ENCODE measurements around the gene GTF2IRD1. TPM values are rescaled to one million over a fixed set of nuclear protein-coding genes. Genes with fewer than 3 reads are reported as not detected.
A peak's percentile ranks its signal among the peaks of the same experiment; 100 is the strongest.

Gene GTF2IRD1
- total and polyA plus RNA-seq, 2 of the 4 experiments (the other 2 are of a cell fraction): 4.1 to 21.9 TPM

GRCh38 chr7:74473116-74473515 lies 19.4 kb downstream of the GTF2IRD1 start:
- in situ Hi-C loops (cut with MboI; ENCODE audit: low sequenced_read_pairs): no loop called here

More at GRCh38 chr7:74473116-74473515, 19.4 kb downstream of the GTF2IRD1 start:
- intact Hi-C loops (cut with micrococcal nuclease) (no loop called here), dilution Hi-C loops (cut with HindIII; ENCODE audit: low sequenced_read_pairs, unreplicated experiment) (no loop called here)
- H3K4me3 ChIP-seq (ENCODE audit: insufficient read depth, low read depth, low read length): no peak overlapping the region
- H3K9me1 ChIP-seq (ENCODE audit: insufficient read depth, low read length): peaks cover 23% of the 10 kb centered on the region
- no peak for ATAC-seq (ENCODE audit: low read depth)
- H4K91ac ChIP-seq (ENCODE audit: insufficient read depth, low read depth, low read length): no peak overlapping the region
- no peak overlapping the region for H2BK20ac ChIP-seq (ENCODE audit: low read depth, low read length)
- CTCF ChIA-PET: interaction anchor here (0.7 kb wide), 1 partner anchor 24 kb away, joined by 3 read pairs; no protein-coding TSS in a partner anchor
- H4K8ac ChIP-seq (ENCODE audit: low read depth in 2 of 2, low read length in 2 of 2): no peak overlapping the region
- no peak overlapping the region for H2BK120ac ChIP-seq (ENCODE audit: low read depth, low read length)
- H4K20me1 ChIP-seq (ENCODE audit: insufficient read depth, low read length): peaks cover 61% of the 10 kb centered on the region
- BruUV-seq (replicated peaks): no TSS peak
- no peak overlapping the region for H2BK5ac ChIP-seq (ENCODE audit: low read depth, low read length, poor library complexity, severe bottlenecking)
- H3K27me3 ChIP-seq (ENCODE audit: control insufficient read depth, insufficient read depth, low read length): no peaks in the 10 kb centered on the region
- no peak overlapping the region for H3K4me2 ChIP-seq (ENCODE audit: low read depth, low read length)
- no peak for DNase-seq
- peaks cover 11 to 80% of the 10 kb centered on the region in 2 experiments for H3K79me1 ChIP-seq (ENCODE audit: low read depth in 1 of 2, low read length in 2 of 2)
- H3K36me3 ChIP-seq (ENCODE audit: control insufficient read depth, insufficient read depth, low read length): no peaks in the 10 kb centered on the region
- no peak overlapping the region for H3K56ac ChIP-seq (ENCODE audit: extremely low read depth, insufficient read depth, low read length)
- H2BK15ac ChIP-seq (ENCODE audit: low read depth, low read length): no peak overlapping the region
- H2AK9ac ChIP-seq (replicated peaks; ENCODE audit: low read depth, low read length, poor library complexity): no peak overlapping the region
- POLR2A ChIA-PET (ENCODE audit: unreplicated experiment): no interaction called here
- H3K23ac ChIP-seq (ENCODE audit: low read depth, low read length): no peak overlapping the region
- H3K14ac ChIP-seq (replicated peaks; ENCODE audit: low read depth, low read length): no peak overlapping the region
- H3K4ac ChIP-seq (ENCODE audit: low read depth, low read length): no peak overlapping the region; the same call in 1 of the 2 replicates
- TF ChIP-seq CHD1 (IDR thresholded peaks at IDR 0.05; ENCODE audit: low read depth, low read length): no peak
- H3K27ac ChIP-seq (ENCODE audit: insufficient read depth, low read length): no peak overlapping the region
- no peak overlapping the region for H3K18ac ChIP-seq (ENCODE audit: low read depth, low read length)
- no peak overlapping the region for H3K9ac ChIP-seq (ENCODE audit: low read depth, low read length)
- 0 out of 2 replicates have a peak overlapping the region, but pooled peaks have one; percentile 35 for H2AK5ac ChIP-seq (ENCODE audit: low read depth, low read length)
- 91% methylated on average over 4 of the region's 5 CpGs; no CpG with 5 or more reads in 1 of the 2 experiments for WGBS, 2 experiments (ENCODE audit: extremely low coverage in 2 of 2, insufficient read length in 1 of 2)
- no peaks in the 10 kb centered on the region for H3K9me3 ChIP-seq (ENCODE audit: control insufficient read depth, insufficient read depth, low read length)
- H4K5ac ChIP-seq (ENCODE audit: low read depth, low read length): no peak overlapping the region
- H3K4me1 ChIP-seq (ENCODE audit: control insufficient read depth, insufficient read depth, low read length): peaks cover 19% of the 10 kb centered on the region
- H2AFZ ChIP-seq (replicated peaks; ENCODE audit: low read length, poor library complexity): no peak overlapping the region

All from IMR-90 (cell line).